Stomach (tissue), 4 donors: Measurements from ENCODE around the gene C1orf167.

ENCODE experiments used
- CTCF ChIP-seq, 7 experiments: fragments of 450-650 bp in 4 of 7; fragments of 200-600 bp in 3 of 7; sonication (generic) in 3 of 7; IDR thresholded peaks; one replicate each; pipeline ENCODE4 v1.5.1; 2016 to 2019; ENCODE audit warnings: antibody characterized with exemption in 7 of 7, control low read depth in 2 of 7, mild to moderate bottlenecking in 1 of 7
- EP300 ChIP-seq: sonication (generic); formaldehyde crosslinking; IDR thresholded peaks from one replicate; pipeline ENCODE4 v1.6.1; 2017; ENCODE audit warnings: antibody characterized with exemption
- POLR2A ChIP-seq, 4 donors: fragments of 450-650 bp; IDR thresholded peaks; one replicate each; pipeline ENCODE4 v1.6.1; 2016; ENCODE audit warnings: antibody characterized with exemption in 4 of 4, control low read depth in 2 of 4, mild to moderate bottlenecking in 1 of 4, moderate library complexity in 1 of 4

- TF ChIP-seq EP300 = no peak
- peak in 1 of 4 donors; percentile 21 for TF ChIP-seq POLR2A (IDR thresholded peaks at IDR 0.05)
- no peak for TF ChIP-seq CTCF (IDR thresholded peaks at IDR 0.05)
Observed at GRCh38 chr1:11802973-11803885, 41.2 kb downstream of the C1orf167 start.
